ENCODE measurements around the gene DOK6. TPM values are rescaled to one million over a fixed set of nuclear protein-coding genes. Genes with fewer than 3 reads are reported as not detected.

DOK6 gene
- total RNA-seq, 1 experiment from 2014 or later = not detected

- POLR2A ChIA-PET (ENCODE audit: unreplicated experiment) = no interaction called here
- no TSS peak for BruUV-seq (replicated peaks)
- DNase-seq = no peak
- Histone ChIP-seq H3K9me3 (ENCODE audit: low read length) (no peaks in the 10 kb centered on the region), H3K79me2 (ENCODE audit: low read length) (no peaks in the 10 kb centered on the region), H3K27ac (ENCODE audit: low read length) (no peak overlapping the region), H3K9ac (ENCODE audit: low read length) (no peak overlapping the region), H3K4me1 (ENCODE audit: insufficient read depth, low read length) (no peaks in the 10 kb centered on the region), H3K4me2 (ENCODE audit: low read length) (no peak overlapping the region), H3K36me3 (ENCODE audit: low read depth, low read length) (no peaks in the 10 kb centered on the region), H4K20me1 (ENCODE audit: low read length) (no peaks in the 10 kb centered on the region), H3K4me3 (ENCODE audit: low read length) (no peak overlapping the region), H3F3A (ENCODE audit: low read length, unreplicated experiment) (no peaks in the 10 kb centered on the region), H2AFZ (ENCODE audit: low read length) (no peak overlapping the region), H3K9me2 (replicated peaks; ENCODE audit: low read length) (no peaks in the 10 kb centered on the region), H3K27me3 (ENCODE audit: low read length) (no peaks in the 10 kb centered on the region)
- intact Hi-C loops (cut with micrococcal nuclease) = no loop called here
- no peak for ATAC-seq
- CTCF ChIA-PET = no interaction called here
- TF ChIP-seq EZH2phosphoT487 (IDR thresholded peaks at IDR 0.05; ENCODE audit: borderline replicate concordance, low read length) (no peak), CTCF (conservative IDR thresholded peaks at IDR 0.05; ENCODE audit: low read depth, low read length) (no peak), EZH2 (IDR thresholded peaks at IDR 0.05; ENCODE audit: low read length, unreplicated experiment) (no peak)
Measured at GRCh38 chr18:69804776-69805501, 404.3 kb downstream of the DOK6 start.

- no peaks in the 10 kb centered on the region for H3K4me1 ChIP-seq (ENCODE audit: insufficient read depth, low read length)
- intact Hi-C loops (cut with micrococcal nuclease) = no loop called here
- H3K4me3 ChIP-seq (ENCODE audit: low read length) = no peak overlapping the region
- H2AFZ ChIP-seq (ENCODE audit: low read length) = no peak overlapping the region
- no peaks in the 10 kb centered on the region for H3K27me3 ChIP-seq (ENCODE audit: low read length)
- CTCF ChIA-PET = no interaction called here
- H4K20me1 ChIP-seq (ENCODE audit: low read length) = no peaks in the 10 kb centered on the region
- no peak overlapping the region for H3K27ac ChIP-seq (ENCODE audit: low read length)
- no peaks in the 10 kb centered on the region for H3K9me2 ChIP-seq (replicated peaks; ENCODE audit: low read length)
- no peak overlapping the region for H3K9ac ChIP-seq (ENCODE audit: low read length)
- ATAC-seq (no peak), DNase-seq (no peak)
- no peak for TF ChIP-seq EZH2phosphoT487 (IDR thresholded peaks at IDR 0.05; ENCODE audit: borderline replicate concordance, low read length)
- no peak for TF ChIP-seq EZH2 (IDR thresholded peaks at IDR 0.05; ENCODE audit: low read length, unreplicated experiment)
- TF ChIP-seq CTCF (conservative IDR thresholded peaks at IDR 0.05; ENCODE audit: low read depth, low read length) = no peak
- no peak overlapping the region for H3K4me2 ChIP-seq (ENCODE audit: low read length)
- BruUV-seq (replicated peaks) = no TSS peak
- H3K79me2 ChIP-seq (ENCODE audit: low read length) = no peaks in the 10 kb centered on the region
- no peaks in the 10 kb centered on the region for H3K9me3 ChIP-seq (ENCODE audit: low read length)
- H3F3A ChIP-seq (ENCODE audit: low read length, unreplicated experiment) = no peaks in the 10 kb centered on the region
- no peaks in the 10 kb centered on the region for H3K36me3 ChIP-seq (ENCODE audit: low read depth, low read length)
- POLR2A ChIA-PET (ENCODE audit: unreplicated experiment) = no interaction called here
Measured at GRCh38 chr18:69808399-69808798, 407.7 kb downstream of the DOK6 start.

GRCh38 chr18:69813559-69813958 lies 412.9 kb downstream of the DOK6 start:
- H3K27me3 ChIP-seq (ENCODE audit: low read length) = no peaks in the 10 kb centered on the region
- no peak overlapping the region for H3K4me2 ChIP-seq (ENCODE audit: low read length)
- no peak overlapping the region for H3K27ac ChIP-seq (ENCODE audit: low read length)
- no TSS peak for BruUV-seq (replicated peaks)
- H3K36me3 ChIP-seq (ENCODE audit: low read depth, low read length) = no peaks in the 10 kb centered on the region
- no peak for ATAC-seq
- TF ChIP-seq EZH2 (IDR thresholded peaks at IDR 0.05; ENCODE audit: low read length, unreplicated experiment) (no peak), EZH2phosphoT487 (IDR thresholded peaks at IDR 0.05; ENCODE audit: borderline replicate concordance, low read length) (no peak), CTCF (conservative IDR thresholded peaks at IDR 0.05; ENCODE audit: low read depth, low read length) (no peak)
- ChIA-PET CTCF (no interaction called here), POLR2A (ENCODE audit: unreplicated experiment) (no interaction called here)
- H3K9ac ChIP-seq (ENCODE audit: low read length) = no peak overlapping the region
- no peaks in the 10 kb centered on the region for H3K79me2 ChIP-seq (ENCODE audit: low read length)
- intact Hi-C loops (cut with micrococcal nuclease) = no loop called here
- H3F3A ChIP-seq (ENCODE audit: low read length, unreplicated experiment) = no peaks in the 10 kb centered on the region
- no peak overlapping the region for H3K4me3 ChIP-seq (ENCODE audit: low read length)
- no peaks in the 10 kb centered on the region for H3K9me3 ChIP-seq (ENCODE audit: low read length)
- H3K9me2 ChIP-seq (replicated peaks; ENCODE audit: low read length) = no peaks in the 10 kb centered on the region
- DNase-seq = no peak
- H2AFZ ChIP-seq (ENCODE audit: low read length) = no peak overlapping the region
- H4K20me1 ChIP-seq (ENCODE audit: low read length) = no peaks in the 10 kb centered on the region
- H3K4me1 ChIP-seq (ENCODE audit: insufficient read depth, low read length) = 0 out of 2 replicates have a peak, but pooled peaks cover 3% of the 10 kb centered on the region
